ENCODE measurements around the gene PYGB.

- no peak for TF ChIP-seq ZNF175 (tag by site-specific recombination; IDR thresholded peaks at IDR 0.05)
- TF ChIP-seq YY1 (tag by site-specific recombination; IDR thresholded peaks at IDR 0.05), result no peak
- TF ChIP-seq CTCF (tag by site-specific recombination; IDR thresholded peaks at IDR 0.05), result no peak
- no peak for TF ChIP-seq ZNF701 (tag by site-specific recombination; IDR thresholded peaks at IDR 0.05)
- no peak for TF ChIP-seq ZNF677 (tag by site-specific recombination; IDR thresholded peaks at IDR 0.05)
- no peak for TF ChIP-seq PRDM10 (tag by site-specific recombination; IDR thresholded peaks at IDR 0.05)
- no peak for TF ChIP-seq ZNF211 (tag by site-specific recombination; IDR thresholded peaks at IDR 0.05; ENCODE audit: low read depth)
- no peak for TF ChIP-seq SETDB1 (IDR thresholded peaks at IDR 0.05; ENCODE audit: insufficient read length, low read length)
- no peak for TF ChIP-seq ZNF274 (IDR thresholded peaks at IDR 0.05; ENCODE audit: low read length)
- no peak for TF ChIP-seq ZNF274 (tag by site-specific recombination; IDR thresholded peaks at IDR 0.05; ENCODE audit: borderline replicate concordance)
- no peak for TF ChIP-seq ZNF510 (tag by site-specific recombination; IDR thresholded peaks at IDR 0.05; ENCODE audit: insufficient replicate concordance)
- no peak for TF ChIP-seq RBAK (tag by site-specific recombination; IDR thresholded peaks at IDR 0.05)
Measured at GRCh38 chr20:25285856-25286798, 38.2 kb downstream of the PYGB start.
